Esophagus squamous epithelium (tissue), 5 donors: ENCODE data around the gene ASB12. TPM values are rescaled to one million over a fixed set of nuclear protein-coding genes. Genes with fewer than 3 reads are reported as not detected.

Experiments
- DNase-seq: peaks from one replicate; lab custom pipeline; 2025; lab: John Stamatoyannopoulos, UW
- H3K27ac ChIP-seq, 4 donors: fragments of 200-600 bp; sonication (generic); one replicate each; pipeline ENCODE4 v1.5.1; 2016 to 2019; ENCODE audit warnings: mild to moderate bottlenecking in 1 of 4
- H3K27me3 ChIP-seq, 4 donors: fragments of 200-600 bp; sonication (generic); 1 replicate in 3 of 4; 2 replicates in 1 of 4; pipeline versions ENCODE4 v1.5.1 to v1.6.0; 2017 to 2021; ENCODE audit warnings: antibody characterized with exemption in 1 of 4
- H3K36me3 ChIP-seq, 3 donors: fragments of 200-600 bp; sonication (generic); one replicate each; pipeline ENCODE4 v1.5.1; 2016 to 2019
- H3K4me1 ChIP-seq, 3 donors: fragments of 200-600 bp; sonication (generic); one replicate each; pipeline ENCODE4 v1.5.1; 2017 to 2019
- H3K4me3 ChIP-seq, 4 donors: fragments of 200-600 bp; sonication (generic); 1 replicate in 3 of 4; 2 replicates in 1 of 4; pipeline ENCODE4 v1.5.1; 2016 to 2019; ENCODE audit warnings: mild to moderate bottlenecking in 2 of 4, moderate library complexity in 1 of 4
- H3K9me3 ChIP-seq, 3 donors: fragments of 200-600 bp; sonication (generic); one replicate each; pipeline ENCODE4 v1.5.1; 2016 to 2019
- POLR2A ChIP-seq, 4 donors: fragments of 450-650 bp; IDR thresholded peaks; one replicate each; pipeline ENCODE4 v1.6.1; 2017; ENCODE audit warnings: antibody characterized with exemption in 4 of 4, mild to moderate bottlenecking in 4 of 4, moderate library complexity in 3 of 4
- WGBS, 2 donors: methylation state at CpG; one replicate each; pipeline ENCODE4 v1.1.5; 2018; 5-methylcytosine and 5-hydroxymethylcytosine counted together
- intact Hi-C: fragments of 100-400 bp; cut with DNase I; formaldehyde crosslinking; loops from one replicate; pipeline ENCODE4 v1.15.0; 2022
- total RNA-seq, 4 donors: library from RNA; depleted of rRNA; stranded (reverse); fragments of >200 nt; gene quantifications; one replicate each; pipeline ENCODE4 v1.1.0, GENCODE V29; 2016
- TF ChIP-seq, protein P1 (sequence below), 6 experiments: fragments of 450-650 bp in 4 of 6; fragments of 200-600 bp in 2 of 6; sonication (generic) in 2 of 6; IDR thresholded peaks; one replicate each; pipeline ENCODE4 v1.5.1; 2016 to 2019; ENCODE audit warnings: antibody characterized with exemption in 6 of 6, mild to moderate bottlenecking in 4 of 6, moderate library complexity in 4 of 6
- donor health status: DM: yes; HTN: yes; CAD: no.

Gene ASB12, protein sequence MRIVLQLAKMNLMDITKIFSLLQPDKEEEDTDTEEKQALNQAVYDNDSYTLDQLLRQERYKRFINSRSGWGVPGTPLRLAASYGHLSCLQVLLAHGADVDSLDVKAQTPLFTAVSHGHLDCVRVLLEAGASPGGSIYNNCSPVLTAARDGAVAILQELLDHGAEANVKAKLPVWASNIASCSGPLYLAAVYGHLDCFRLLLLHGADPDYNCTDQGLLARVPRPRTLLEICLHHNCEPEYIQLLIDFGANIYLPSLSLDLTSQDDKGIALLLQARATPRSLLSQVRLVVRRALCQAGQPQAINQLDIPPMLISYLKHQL
- under 1 TPM in 1 of 4 donors, not detected in 3; 0.21 TPM for total RNA-seq

DNA sequence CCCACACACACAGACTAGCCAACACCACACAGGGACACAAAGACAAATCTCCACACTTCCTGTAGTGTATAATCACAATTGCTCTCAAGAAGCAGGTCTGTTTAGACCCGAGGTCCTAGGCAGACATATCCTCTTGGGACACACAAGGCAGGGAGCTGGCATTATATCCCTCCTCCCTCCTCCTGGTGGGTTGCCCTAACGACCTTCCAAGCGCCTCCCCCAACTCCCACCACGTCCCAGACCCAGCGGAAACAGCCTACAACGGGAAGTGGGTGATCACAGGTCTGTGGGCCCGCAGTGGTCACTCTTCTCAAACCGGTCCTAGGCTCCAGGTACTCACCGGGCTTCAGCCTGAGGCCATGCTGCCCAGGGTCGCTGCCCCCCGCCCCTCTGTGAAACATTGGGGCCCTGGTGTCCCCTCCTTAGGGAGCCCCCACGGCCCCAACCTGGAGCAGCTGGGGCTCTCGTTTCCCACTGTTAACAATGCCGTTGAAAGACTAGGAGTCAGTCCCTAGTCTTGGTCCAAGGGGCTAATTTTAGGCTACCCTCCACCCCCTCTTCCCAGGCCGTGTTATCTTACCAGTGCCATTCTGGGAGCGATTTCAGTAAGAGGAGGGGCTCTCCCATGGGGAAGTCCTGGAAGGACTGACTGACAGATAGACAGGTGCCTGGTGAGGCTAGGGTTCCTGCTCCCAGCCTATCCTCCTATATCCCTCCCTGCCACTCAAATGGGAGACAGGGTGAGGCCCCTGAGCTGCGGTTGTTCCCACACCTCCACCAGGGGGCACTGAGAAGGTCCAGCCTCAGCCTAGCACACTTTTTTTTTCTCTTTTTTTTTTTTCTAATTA lies at the start of gene ASB12:
TSS of gene ASB12 (minus strand) at position 485 of the 848 bp plus-strand sequence. CDS start 4,957 bp downstream, outside the sequence.
- 40 to 76% methylated on average over 2 to 3 of the region's 17 CpGs for WGBS, 2 donors
- no peaks in the 10 kb centered on the region for H3K9me3 ChIP-seq
- no peaks in the 10 kb centered on the region for H3K4me1 ChIP-seq
- DNase-seq, result no peak
- no peak within 1 kb of the TSS for H3K27ac ChIP-seq
- H3K36me3 ChIP-seq, result no peaks in the 10 kb centered on the region
- H3K4me3 ChIP-seq, result no peak within 1 kb of the TSS
- intact Hi-C loops, result no loop called here
- TF ChIP-seq, protein P1, sequence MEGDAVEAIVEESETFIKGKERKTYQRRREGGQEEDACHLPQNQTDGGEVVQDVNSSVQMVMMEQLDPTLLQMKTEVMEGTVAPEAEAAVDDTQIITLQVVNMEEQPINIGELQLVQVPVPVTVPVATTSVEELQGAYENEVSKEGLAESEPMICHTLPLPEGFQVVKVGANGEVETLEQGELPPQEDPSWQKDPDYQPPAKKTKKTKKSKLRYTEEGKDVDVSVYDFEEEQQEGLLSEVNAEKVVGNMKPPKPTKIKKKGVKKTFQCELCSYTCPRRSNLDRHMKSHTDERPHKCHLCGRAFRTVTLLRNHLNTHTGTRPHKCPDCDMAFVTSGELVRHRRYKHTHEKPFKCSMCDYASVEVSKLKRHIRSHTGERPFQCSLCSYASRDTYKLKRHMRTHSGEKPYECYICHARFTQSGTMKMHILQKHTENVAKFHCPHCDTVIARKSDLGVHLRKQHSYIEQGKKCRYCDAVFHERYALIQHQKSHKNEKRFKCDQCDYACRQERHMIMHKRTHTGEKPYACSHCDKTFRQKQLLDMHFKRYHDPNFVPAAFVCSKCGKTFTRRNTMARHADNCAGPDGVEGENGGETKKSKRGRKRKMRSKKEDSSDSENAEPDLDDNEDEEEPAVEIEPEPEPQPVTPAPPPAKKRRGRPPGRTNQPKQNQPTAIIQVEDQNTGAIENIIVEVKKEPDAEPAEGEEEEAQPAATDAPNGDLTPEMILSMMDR (IDR thresholded peaks at IDR 0.05), result no peak
- TF ChIP-seq POLR2A (IDR thresholded peaks at IDR 0.05), result no peak
- H3K27me3 ChIP-seq, result no peaks in the 10 kb centered on the region

DNA sequence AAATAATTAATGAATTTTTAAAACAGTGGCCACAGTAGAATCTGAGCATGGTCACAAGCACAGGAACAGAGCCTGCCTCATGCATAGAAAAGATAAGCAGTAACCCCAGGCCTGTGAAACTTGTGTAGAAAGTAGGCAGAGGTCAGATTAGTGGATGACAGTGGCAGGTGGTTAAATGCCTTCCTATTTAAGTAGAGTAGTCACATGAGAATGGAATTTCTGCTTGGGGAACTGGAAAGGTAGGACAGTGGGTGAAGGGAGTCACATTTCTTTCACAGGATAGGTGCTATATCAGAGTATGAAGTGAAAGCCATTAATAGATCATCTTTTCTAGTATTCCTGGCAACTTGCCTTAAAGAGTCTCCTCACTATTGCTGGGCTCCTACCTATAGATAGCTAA lies 34.9 kb upstream of the ASB12 start:
- Histone ChIP-seq H3K4me3 (no peak overlapping the region), H3K27ac (no peak overlapping the region), H3K4me1 (no peaks in the 10 kb centered on the region), H3K36me3 (peaks cover 0 to 6% (median 0%) of the 10 kb centered on the region in 3 donors), H3K9me3 (no peaks in the 10 kb centered on the region), H3K27me3 (no peaks in the 10 kb centered on the region)
- intact Hi-C loops, result no loop called here
- TF ChIP-seq, protein P1 (IDR thresholded peaks at IDR 0.05), result no peak
- TF ChIP-seq POLR2A (IDR thresholded peaks at IDR 0.05), result no peak
- no peak for DNase-seq

DNA sequence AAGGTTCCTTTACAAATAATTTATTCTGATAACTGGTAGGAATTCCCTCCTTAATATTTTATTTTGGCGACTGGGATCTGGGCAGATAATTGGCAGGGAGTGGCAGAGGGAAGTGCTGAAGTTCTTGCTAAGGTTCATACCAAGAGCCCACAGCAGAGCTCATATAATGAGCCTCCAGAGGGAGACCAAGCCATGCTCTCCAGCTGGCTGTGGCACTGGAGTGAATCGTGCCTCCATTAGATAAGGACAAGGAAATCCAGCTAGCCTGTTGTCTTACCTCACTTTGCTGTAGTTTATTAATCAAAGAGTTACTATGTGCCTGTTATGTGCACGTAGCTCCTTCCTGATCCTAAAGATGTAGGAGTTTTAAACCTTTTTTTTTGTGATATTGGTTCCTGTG lies 1.3 kb downstream of the ASB12 start:
- no peak for TF ChIP-seq POLR2A (IDR thresholded peaks at IDR 0.05)
- TF ChIP-seq, protein P1 (IDR thresholded peaks at IDR 0.05), result no peak
- intact Hi-C loops, result no loop called here
- Histone ChIP-seq H3K4me3 (no peak overlapping the region), H3K36me3 (no peaks in the 10 kb centered on the region), H3K27me3 (no peaks in the 10 kb centered on the region), H3K27ac (no peak overlapping the region), H3K9me3 (no peaks in the 10 kb centered on the region), H3K4me1 (no peaks in the 10 kb centered on the region)
- DNase-seq, result no peak
- WGBS, 2 donors, result 25 to 35% methylated on average over 2 to 3 of the region's 3 CpGs

DNA sequence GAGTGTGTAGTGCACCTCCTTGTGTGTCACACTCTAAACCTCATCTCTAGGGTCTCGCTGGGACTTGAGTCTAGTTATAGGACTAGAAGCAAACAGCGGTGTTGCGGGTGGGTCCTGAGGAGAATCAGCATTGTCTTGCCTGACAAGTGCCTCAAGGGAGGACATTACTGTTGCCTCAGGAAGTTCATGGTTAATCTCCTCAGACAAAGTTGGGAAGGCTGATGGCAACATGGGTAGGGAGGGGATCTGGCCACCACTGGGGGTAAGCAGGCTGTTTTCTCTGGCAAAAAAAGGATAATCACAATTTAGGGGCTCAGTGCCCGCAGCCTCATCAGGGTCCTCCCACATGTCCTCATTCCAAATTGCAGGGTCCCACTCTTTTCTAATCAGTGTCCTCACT lies 12.4 kb downstream of the ASB12 start:
- H3K4me3 ChIP-seq, result no peak overlapping the region

More for the DNA sequence above, 12.4 kb downstream of the ASB12 start:
- no peaks in the 10 kb centered on the region for H3K4me1 ChIP-seq
- H3K27me3 ChIP-seq, result no peaks in the 10 kb centered on the region
- TF ChIP-seq, protein P1 (IDR thresholded peaks at IDR 0.05), result no peak
- no peak for TF ChIP-seq POLR2A (IDR thresholded peaks at IDR 0.05)
- DNase-seq, result no peak
- intact Hi-C loops, result no loop called here
- H3K27ac ChIP-seq, result no peak overlapping the region
- H3K36me3 ChIP-seq, result no peaks in the 10 kb centered on the region
- WGBS, 2 donors, result 69 to 83% methylated on average over 2 to 3 of the region's 4 CpGs
- H3K9me3 ChIP-seq, result no peaks in the 10 kb centered on the region
